Measurements from ENCODE around the gene MSLN.

Gene MSLN

DNA sequence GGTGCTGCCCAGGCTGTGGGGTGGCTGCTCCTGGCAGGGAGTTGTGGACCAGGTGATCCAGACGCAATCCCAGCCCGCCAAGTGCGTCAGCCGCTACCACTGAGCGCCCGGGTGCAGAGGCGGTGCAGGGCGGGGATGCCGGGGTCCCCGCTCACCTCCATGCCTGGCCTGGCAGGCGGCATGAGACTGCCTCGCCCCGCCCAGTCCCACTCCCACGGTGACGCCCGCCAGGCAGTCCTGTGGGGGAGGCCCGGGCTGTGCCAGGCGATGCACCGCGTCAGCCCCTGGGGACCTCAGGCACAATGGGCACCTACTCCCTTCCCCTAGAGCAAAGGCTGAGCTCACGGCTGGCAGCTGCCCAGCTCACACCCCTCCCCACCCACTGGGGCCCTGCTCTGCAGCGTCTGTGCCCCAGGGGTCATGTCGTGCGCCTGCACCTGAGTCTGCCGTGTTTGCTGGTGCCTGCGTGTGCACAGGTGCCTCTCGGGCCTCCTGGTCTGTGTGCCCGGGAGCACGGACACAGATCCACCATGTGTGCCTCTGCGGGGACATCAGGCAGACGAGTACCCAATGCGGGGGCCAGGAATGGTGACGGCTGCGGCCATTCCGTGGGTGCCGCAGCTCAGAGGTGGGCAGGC is 22.4 kb downstream of the MSLN start:
- no peak for DNase-seq (ENCODE audit: low read depth)
- no peak overlapping the region for H3K4me3 ChIP-seq (ENCODE audit: control insufficient read depth, low read depth, low read length)
- TF ChIP-seq, protein P1, sequence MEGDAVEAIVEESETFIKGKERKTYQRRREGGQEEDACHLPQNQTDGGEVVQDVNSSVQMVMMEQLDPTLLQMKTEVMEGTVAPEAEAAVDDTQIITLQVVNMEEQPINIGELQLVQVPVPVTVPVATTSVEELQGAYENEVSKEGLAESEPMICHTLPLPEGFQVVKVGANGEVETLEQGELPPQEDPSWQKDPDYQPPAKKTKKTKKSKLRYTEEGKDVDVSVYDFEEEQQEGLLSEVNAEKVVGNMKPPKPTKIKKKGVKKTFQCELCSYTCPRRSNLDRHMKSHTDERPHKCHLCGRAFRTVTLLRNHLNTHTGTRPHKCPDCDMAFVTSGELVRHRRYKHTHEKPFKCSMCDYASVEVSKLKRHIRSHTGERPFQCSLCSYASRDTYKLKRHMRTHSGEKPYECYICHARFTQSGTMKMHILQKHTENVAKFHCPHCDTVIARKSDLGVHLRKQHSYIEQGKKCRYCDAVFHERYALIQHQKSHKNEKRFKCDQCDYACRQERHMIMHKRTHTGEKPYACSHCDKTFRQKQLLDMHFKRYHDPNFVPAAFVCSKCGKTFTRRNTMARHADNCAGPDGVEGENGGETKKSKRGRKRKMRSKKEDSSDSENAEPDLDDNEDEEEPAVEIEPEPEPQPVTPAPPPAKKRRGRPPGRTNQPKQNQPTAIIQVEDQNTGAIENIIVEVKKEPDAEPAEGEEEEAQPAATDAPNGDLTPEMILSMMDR (IDR thresholded peaks at IDR 0.05; ENCODE audit: control insufficient read depth, insufficient read depth, low read depth, low read length, missing control alignments): no peak

DNA sequence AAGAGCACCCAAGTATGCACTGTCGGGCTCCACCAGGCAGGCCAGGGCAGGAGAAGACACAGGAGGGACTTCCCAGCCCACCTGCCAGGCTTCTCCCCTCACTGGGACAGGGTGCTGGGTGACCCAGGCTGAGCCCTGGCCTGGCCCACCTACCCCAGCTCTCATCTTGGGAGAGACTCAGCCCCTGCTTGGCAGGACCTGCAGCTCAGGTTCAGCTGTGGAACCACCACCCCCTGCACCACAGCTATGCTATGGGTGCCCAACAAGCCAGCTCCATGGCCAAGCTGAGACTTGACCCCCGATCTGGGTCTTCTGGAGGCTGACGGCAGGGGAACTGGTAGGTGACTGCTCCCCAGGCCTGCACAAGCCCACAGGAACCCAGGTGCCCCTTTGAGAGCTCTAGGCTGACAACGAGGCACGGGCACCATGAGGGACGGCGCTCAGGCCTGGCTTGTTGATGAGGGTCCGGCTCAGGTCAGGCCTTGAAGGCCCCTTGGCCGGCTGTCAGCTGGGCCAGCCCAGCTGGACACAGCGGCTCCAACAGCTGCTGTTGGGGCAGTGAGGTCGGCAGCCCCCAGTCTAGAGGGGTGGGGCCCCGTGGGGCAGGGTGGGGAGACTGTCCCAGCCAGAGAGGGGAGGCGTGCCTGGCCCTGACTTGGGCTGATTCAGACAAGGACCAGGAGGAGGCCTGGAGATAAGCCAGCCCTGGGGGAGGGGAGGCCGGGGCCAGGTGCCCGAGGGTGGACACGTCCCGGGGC is 23.0 kb downstream of the MSLN start:
- TF ChIP-seq, protein P1 (IDR thresholded peaks at IDR 0.05; ENCODE audit: control insufficient read depth, insufficient read depth, low read depth, low read length, missing control alignments): no peak

DNA sequence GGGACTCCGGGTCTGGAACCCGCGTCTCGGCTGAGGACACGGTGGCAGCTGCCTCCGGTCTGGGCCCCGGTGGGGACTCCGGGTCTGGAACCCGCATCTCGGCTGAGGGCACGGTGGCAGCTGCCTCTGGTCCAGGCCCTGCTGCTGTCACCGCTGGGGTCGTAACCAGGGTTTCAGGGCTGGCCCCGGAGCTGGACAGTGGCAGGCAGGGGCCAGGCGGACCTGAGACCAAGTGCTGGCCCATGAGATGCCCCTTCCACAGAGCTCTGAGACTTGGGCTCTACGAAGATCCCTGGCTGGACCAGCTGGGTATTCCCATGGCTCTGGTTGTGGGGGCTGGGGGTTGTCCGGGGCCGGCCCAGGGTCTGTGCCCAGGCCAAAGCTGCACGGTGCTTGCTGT is 23.9 kb downstream of the MSLN start:
- H3K4me3 ChIP-seq (ENCODE audit: control insufficient read depth, low read depth, low read length): no peak overlapping the region
- TF ChIP-seq, protein P1 (IDR thresholded peaks at IDR 0.05; ENCODE audit: control insufficient read depth, insufficient read depth, low read depth, low read length, missing control alignments): no peak
- DNase-seq (ENCODE audit: low read depth): no peak

More for the DNA sequence above, 23.0 kb downstream of the MSLN start:
- H3K4me3 ChIP-seq (ENCODE audit: control insufficient read depth, low read depth, low read length): no peak overlapping the region
- DNase-seq (ENCODE audit: low read depth): no peak

DNA sequence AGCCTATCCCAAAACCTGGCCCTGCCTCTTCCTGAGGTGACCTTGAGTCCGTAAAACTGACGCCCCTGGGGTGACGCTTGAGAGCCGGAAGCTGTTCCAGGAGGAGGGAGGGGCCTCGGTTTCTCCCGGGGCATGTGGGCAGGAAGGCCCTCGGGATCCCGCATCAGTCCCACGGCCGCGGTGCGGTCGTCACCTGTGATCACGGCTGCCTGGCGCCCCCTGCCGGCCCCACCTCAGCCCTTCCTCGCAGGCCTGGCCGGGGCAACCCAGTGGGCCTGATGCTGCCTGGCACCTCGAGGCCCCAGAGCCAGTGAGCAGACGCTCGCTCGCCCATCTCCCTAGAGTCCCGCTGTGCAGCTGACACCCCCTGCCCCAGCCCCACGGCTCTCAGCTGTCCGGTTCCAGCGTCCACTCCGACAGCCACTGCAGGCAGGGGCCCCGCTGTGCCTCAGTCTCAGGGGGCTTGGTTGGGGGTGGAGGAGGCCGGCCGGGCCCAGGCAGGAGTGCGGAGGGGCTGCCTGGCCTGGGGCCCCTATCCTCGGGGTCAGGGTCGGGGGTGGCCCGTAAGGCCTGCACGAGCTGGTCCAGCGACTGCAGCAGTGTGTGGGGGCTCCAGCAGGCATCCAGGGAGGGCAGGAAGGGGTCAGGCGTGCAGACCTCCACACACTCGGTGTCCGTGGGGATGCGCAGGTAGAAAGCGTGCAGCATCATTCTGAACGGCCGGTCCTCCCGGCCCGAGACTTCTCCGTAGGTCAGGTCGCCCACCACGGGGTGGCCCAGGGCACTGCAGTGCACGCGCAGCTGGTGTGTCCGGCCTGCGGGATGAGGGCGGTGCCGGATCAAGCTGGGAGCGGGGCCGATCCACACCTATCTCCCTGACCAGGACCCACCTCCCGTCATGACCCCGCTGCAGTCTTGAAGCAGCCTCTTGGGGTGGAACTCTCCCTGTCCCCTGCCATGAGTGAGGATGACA is 25.3 kb downstream of the MSLN start:
- peak; percentile 4 for DNase-seq (ENCODE audit: low read depth)
- no peak overlapping the region for H3K4me3 ChIP-seq (ENCODE audit: control insufficient read depth, low read depth, low read length)
- TF ChIP-seq, protein P1 (IDR thresholded peaks at IDR 0.05; ENCODE audit: control insufficient read depth, insufficient read depth, low read depth, low read length, missing control alignments): peak; percentile 80

DNA sequence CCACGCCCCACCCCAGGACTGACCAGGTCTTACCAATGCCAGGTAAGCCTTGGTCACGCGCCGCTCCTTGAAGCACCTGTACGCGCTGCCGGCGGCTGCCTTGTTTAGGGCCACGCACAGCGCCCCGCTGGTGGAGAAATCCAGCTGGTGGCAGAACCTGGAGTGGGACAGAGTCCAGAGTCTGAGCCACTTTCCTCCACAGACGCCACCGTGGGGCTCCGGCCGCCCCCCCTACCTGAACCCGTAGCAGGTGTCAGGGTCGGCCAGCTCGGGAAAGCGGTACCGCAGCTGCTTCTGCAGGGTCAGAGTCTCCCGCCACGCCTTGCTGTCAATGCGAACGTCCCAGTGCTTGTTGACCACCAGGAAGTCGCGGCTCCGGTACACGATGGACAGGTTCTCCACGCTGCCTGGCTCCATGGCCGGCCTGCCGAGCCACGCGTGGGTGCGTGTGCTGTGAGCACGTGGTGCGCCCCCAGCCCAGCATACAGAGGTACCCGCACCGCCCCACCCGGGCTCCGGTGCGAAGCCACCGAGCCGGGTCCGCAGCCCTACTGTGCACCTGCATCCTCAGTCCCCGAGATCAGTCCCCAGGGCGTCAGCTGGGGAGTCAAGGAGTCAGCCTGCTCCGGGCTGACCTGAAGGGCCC is 26.9 kb downstream of the MSLN start:
- TF ChIP-seq, protein P1 (IDR thresholded peaks at IDR 0.05; ENCODE audit: control insufficient read depth, insufficient read depth, low read depth, low read length, missing control alignments): no peak
- H3K4me3 ChIP-seq (ENCODE audit: control insufficient read depth, low read depth, low read length): peak overlapping the region; percentile 99
- no peak for DNase-seq (ENCODE audit: low read depth)

DNA sequence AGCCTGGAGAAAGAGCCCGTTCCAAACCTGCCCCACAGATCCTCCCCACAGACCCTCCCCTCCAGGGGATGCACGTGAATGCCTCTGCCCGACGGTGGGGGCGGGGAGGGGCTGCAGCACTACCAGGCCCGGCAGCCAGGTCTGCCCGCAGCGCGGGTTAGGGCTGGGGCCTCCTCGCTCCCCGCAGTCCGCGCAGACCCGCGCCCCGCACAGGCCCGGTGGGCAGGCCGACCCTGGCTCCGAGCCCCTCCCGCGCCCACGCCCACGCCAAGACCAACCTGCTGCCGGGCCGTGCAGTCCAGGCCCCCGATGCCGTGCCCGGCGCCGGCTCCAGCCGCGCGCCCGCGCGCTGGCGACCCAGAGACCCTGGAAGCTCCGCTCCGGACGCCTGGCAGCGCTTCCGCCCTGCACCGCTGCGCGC is 27.5 kb downstream of the MSLN start, which contains the start of gene RPUSD1:
RPUSD1 (minus strand) TSS at position 404 of the 421 bp plus-strand sequence. CDS start 644 bp downstream, outside the sequence.
- TF ChIP-seq, protein P1 (IDR thresholded peaks at IDR 0.05; ENCODE audit: control insufficient read depth, insufficient read depth, low read depth, low read length, missing control alignments): no peak
- H3K4me3 ChIP-seq (ENCODE audit: control insufficient read depth, low read depth, low read length): peak within 1 kb of the TSS; percentile 99
- no peak for DNase-seq (ENCODE audit: low read depth)

All from AG09309 (cell line).